SKM-1 treated with dmso at 0.1 percent for 144 hours (cell line): ENCODE measurements around the gene CAGE1.
A peak's percentile ranks its signal among the peaks of the same experiment; 100 is the strongest.

Experiments used
- DNase-seq: peaks from one replicate; lab custom pipeline; 2025; ENCODE audit not compliant: unreplicated experiment; lab: John Stamatoyannopoulos, UW

Gene CAGE1

DNA sequence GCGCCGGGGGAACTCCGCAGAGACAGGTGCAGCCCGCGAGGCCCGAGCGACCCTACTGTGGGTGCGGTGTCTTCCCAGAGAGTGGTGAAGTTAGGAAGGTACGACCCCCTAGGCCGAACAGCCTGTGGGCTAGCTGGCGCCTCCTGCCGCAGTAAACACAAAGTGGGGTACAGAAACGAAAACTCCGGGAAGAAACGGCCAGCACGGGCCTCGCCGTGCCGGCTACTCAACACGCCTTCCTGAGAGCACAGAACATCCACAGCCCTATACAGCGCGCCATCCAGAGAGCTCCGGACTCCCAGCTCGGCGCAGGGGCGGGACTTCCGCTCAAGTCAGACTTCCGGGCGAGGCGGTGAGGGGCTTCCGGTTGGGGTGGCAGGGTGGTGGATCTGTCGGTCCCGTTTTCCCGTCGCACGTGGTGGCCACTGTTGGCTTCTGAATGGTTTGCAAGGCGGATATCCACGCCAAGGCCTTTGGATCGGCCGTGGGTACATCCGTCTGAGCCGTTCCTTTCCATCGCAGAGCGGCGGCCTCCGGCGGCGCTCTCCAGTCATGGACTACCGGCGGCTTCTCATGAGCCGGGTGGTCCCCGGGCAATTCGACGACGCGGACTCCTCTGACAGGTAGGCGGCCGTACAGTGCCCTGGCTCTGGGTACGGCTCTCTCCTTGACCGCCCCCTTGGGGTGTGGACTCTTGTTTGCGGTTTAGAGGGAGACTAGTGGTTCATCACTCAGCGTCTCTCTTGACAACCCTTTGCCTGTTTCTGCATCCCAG is at the start of gene CAGE1, which contains the start of gene RIOK1:
CAGE1 (minus strand) TSS at position 292 of the 775 bp plus-strand sequence. CDS start 2,569 bp downstream, outside the sequence.
RIOK1 (plus strand) TSS at position 358 of the 775 bp plus-strand sequence; CDS start at position 553, 195 bp downstream.
- DNase-seq, result peak; percentile 86

DNA sequence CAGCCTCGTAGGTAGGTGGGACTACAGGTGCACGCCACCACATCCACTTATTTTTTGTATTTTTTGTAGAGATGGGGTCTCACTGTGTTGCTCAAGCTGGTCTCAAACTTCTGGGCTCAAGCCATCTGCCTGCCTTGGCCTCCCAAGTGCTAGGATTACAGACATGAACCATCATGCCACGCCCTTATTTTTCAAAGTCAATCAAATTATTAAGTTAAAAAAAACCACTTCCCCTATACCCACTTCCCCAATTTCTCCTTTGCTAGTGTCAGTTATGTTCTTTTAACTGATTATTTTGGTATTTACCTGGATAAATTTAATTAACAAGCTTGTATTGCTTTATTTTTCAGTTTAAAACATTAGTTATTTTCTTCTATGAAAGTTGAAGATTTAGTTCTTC is 49.7 kb upstream of the CAGE1 start:
- no peak for DNase-seq

DNA sequence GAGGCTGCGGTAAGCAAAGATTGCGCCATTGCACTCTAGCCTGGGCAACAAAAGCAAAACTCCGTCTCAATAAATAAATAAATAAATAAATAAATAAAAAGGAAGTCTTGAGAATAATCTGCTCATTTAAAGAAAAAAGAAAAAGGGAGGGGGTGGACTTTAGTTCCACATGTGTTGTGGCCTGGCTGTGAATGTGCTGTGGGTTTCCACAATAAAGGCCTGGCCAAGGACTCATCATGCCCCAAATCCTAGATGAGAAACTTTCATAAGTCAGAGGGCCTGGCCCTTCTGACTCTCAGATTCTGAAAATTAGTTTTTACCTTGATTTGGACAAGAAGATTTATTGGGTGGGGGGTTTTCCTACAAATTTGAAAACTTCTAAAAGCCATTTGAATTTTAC is 48.5 kb upstream of the CAGE1 start:
- DNase-seq, result no peak

DNA sequence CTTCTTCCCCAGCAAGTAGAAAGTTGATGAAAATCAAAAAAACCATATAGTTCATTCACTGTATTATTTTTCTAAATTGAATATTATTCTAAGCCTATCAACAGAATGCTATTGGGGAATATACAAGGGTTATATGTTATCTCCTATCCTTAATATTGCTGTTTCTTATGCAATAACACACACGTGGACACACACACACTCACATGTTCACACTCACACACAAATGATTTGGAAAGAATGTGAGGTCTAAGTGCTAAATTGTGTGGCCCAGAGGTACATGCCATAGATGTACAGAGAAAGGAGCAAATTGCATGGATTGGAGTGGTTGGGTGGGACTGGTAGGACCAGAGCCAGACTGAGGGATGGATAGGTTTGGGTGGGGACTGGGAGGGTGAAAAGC is 45.1 kb upstream of the CAGE1 start:
- no peak for DNase-seq

DNA sequence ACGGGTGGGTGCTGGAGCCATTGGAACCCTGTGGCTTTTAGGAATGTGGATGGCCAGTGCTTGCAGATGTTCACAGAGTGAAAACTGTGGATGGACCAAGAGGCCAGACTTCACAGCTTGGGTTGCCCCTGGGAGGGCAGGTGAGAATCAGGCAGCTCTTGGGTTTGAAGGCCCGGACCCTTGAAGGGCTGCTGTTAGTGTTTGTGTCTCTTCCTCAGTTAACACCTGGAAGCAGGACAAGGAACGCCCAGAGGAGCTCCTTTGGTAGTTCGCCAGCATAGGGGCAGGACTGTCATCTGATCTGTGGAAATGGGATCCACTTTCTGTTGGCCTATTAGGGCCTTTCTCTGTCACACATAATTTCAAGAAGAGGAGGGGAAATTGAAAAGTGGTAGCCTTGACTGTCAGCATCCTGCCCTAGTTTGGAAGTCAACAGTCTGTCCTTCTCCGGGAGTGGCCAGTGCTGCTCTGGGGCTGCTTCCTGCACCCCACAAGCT is 43.6 kb upstream of the CAGE1 start:
- DNase-seq, result no peak

DNA sequence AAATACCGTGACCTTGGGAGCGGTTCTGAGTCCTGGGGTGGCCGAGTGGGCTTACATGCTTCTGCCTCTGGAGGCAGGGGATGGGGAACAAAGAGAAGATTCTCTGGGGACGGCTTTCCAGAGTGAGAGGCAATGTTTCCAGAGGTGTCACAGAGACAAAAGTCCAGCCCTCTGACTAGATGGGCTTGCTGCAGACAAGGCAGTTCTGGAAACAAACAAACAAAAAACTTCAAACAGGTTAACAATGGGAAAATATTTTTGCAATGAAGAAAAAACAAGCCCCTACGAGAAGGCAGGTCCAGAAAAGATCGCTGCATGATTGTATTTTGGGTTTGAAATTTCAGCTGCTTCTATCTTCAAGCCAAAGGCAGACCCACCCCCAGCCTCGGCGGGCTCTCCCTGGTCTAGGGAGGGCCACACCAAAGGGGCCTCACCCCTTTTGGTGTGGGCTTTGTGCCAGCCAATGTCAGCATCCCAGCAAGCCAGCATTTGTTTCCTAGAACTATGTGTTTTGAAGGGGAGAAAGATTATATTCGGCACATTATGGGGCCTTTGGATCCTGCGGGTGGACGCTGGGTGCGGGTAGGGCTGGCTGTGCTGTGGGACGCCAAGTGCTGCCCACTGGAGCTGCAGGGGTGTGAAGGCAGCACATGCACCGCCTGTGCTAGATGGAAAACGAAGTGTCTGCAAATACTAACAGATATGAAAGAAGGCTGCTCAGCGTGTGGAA is 43.0 kb upstream of the CAGE1 start:
- DNase-seq, result no peak

DNA sequence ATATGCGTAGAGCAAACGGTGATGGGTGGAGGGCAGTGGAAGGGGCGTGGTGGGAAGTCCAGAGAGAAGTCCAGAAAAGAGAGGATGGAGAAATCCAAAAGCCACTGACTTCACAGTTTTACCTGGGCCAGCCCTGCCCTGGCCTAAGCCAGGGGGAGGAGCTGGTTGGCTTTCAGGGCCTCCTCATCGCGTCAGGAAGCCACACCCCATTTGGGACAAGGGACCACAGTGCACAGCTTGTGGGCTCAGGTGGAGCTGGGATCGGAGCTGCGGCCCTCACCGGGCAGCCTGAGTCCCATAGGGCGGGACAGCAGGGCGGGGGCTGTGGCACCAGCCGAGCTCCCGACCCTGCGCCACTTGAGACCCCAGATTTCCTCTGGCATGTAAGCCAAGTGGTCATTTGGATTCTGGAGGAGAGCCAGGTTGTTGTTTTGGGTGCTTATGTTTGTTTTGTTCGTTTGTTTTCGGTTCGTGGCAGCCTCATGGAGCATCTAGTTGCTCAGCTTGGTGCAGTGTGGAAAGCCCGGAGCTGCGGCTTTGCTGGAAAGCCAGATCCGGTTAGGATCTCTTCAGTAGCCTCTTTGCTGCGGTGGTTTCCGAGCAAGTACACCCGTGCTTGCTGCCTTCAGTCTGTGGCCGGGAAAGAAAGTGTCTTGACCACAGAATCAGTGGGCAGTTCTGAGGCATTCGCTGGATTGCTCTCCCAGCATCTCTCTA is 42.3 kb upstream of the CAGE1 start:
- DNase-seq, result no peak

DNA sequence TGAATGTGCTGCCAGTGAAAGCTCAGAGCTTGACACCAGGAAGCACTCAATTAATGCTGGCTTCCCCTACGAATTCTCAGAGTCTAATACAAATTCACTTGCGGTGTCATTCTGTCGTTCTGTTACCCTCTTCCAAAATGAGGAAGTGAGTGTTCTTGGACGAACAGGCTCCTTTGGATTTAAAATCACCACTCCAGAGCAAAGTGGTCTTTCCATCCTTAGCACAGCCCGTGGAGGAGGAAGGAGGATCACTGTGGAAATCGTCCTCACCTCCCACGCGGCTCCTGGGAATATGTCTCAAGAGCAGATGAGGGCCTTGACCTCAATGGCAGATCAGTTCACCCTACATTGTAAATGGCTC is 41.8 kb upstream of the CAGE1 start:
- DNase-seq, result peak; percentile 64

DNA sequence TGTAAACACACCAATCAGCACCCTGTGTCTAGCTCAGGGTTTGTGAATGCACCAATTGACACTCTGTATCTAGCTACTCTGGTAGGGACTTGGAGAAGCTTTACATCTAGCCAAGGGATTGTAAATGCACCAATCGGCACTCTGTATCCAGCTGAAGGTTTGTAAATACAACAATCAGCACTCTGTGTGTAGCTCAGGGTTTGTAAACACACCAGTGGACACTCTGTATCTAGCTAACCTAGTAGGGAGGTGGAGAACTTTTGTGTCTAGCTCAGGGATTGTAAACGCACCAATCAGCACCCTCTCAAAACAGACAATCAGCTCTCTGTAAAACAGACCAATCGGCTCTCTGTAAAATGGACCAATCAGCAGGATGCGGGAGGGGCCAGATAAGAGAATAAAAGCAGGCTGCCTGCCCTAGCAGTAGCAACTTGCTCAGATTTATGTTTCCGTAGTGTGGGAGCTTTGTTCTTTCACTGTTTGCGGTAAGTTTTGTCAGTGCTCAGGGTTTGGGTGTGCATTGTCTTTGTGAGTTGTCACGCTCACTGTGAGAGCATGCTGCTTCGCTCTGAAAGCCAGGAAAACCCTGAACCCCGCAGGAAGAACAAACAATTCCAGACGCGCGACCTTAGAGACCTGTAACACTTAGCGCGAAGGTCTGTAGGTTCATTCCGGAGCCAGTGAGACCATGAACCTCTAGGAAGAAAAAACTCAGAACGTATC is 37.1 kb upstream of the CAGE1 start:
- DNase-seq, result no peak

DNA sequence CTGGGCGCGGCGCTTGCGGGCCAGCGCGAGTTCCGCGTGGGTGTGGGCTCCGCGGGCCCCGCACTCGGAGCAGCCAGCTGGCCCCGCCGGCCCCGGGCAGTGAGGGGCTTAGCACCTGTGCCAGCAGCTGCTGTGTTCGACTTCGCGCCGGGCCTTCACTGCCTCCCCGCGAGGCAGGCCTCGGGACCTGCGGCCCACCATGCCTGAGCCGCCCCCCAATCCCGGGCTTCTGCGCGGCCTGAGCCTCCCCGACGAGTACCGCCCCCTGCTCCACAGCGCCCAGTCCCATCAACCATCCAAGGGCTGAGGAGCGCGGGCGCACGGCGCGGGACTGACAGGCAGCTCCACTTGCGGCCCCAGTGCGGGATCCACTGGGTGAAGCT is 36.3 kb upstream of the CAGE1 start:
- no peak for DNase-seq

DNA sequence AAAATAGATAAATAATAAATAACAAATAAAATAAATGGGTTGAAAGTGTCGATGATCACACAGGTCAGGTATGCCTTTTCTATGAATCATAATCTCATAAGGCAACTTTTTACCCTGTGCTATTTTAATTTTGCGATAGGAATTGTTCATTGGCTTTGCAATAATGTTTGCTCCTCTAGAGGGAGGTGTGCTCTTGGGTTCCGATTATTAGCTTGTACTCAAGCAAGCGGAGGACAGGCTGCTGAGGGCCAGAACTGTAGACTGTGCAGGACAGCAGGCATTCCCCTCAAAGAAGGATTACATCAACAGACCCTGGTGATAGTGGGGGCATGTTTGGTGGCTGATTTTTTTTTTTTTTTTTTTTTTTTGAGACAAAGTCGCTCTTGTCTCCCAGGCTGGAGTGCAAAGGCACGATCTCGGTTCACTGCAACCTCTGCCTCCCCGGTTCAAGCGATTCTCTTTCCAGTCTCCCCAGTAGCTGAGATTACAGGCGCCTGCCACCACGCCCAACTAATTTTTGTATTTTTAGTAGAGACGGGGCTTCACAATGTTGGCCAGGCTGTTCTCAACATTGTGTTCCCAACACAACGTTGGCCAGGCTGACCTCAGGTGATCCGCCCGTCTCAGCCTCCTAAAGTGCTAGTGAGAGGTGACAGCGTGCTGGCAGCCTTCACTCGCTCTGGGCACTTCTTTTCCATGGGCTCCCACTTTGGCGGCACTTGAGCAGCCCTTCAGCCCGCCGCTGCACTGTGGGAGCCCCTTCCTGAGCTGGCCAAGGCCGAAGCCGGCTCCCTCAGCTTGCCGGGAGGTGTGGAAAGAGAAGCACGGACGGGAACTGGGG is 35.6 kb upstream of the CAGE1 start:
- peak; percentile 10 for DNase-seq

DNA sequence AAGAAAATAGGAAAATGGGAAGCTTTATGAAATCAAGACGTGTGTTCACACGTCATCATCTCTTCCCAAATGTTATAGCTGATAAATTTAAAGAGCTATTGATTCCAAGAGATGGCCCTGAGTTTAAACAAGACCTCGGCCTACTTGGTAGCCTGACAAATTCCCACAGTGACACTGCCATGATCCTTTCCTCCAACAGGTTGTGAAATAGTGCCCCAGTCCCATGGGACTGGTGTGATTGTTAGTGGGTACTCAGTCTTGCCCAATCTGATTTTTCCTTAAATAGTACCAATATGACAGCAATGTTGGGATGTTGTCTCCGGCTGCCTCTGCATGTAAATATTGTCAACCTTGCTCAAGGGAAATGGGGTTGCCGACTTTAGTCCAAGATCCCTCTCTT is 34.5 kb upstream of the CAGE1 start:
- DNase-seq, result no peak

DNA sequence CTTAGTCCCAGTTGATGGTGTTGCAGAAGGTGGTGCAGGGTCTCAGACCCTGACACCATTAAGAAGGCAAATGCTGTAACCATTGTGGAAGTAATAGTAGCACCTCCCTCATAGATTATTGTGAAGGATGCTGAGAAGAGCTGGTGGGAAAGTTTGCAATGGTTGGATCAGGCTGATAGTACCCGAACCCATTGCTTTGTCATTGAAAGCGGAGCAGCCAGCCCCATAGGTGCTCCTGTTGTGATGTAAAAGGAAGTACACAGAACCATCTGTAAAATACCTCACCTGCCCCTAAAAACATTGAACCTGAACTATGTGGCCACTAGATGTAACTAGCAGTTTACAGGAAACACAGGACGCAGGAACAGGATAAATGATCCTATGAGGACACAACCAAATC is 31.5 kb upstream of the CAGE1 start:
- no peak for DNase-seq

DNA sequence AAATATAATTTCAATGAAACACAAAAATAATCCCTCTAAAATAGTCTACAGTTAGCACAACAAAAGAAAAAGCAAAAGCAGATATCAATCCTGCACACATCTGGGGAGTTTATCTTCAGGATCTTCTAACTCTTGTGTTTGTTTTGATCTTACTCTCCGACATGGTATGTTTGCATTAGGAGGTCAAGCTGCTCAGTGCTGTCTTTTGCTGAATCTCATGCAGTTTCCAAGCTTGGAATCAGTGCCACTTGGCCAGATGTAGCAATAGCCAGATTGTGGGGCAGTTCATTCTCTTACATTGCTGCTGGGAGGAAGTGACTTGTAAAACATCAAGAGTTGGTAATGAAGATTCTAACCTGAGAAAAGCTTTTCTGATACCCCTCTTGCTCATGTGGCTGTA is 29.5 kb upstream of the CAGE1 start:
- DNase-seq, result no peak

DNA sequence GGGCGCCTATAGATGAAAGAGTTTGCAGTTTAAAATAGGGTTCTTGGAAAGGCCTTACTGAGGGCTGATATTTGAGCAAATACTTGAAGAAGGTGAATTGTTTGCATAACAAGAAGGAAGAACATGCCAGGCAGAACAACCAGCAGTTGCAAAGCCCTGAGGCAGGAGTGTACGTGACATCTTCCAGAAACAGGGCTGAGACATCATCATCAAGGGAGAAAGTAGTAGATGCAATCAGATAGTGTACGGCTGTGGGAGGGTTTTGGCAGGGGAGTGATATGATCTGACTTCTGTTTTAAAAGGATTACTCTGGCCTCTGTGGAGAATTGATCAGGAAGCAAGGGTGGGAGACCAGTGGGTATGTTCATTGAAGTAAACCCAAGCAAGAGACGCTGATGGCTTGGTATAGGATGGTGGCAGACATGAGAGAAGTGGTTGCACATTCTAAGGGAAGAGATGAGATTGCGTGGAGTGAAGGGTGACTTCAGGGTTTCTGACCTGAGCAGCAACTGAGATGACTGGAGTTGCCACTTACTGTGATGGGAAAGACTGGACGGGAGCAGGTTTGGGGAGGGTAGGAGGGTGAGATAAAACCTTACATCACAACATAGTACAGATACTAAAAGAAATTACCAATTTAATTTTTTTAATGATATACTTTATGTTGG is 28.8 kb upstream of the CAGE1 start:
- DNase-seq, result no peak

DNA sequence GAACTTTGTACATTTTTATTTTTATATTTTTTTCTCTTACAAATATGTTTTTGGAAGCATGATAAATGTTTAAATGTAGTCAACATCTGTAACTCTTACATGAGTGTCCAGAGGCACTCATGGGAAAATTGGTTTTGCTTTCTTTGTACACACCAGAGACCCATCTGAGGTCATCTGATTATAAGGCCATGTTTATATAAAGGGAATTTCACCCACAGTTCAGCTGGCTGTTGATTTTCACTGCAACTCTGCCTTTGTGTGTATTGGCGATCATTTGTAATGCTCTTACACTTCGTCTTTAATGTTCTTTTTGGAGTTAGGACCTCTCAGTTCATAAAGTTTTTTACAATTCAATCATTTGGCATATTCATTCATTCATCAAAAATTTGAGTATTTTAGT is 28.1 kb upstream of the CAGE1 start:
- DNase-seq, result no peak

DNA sequence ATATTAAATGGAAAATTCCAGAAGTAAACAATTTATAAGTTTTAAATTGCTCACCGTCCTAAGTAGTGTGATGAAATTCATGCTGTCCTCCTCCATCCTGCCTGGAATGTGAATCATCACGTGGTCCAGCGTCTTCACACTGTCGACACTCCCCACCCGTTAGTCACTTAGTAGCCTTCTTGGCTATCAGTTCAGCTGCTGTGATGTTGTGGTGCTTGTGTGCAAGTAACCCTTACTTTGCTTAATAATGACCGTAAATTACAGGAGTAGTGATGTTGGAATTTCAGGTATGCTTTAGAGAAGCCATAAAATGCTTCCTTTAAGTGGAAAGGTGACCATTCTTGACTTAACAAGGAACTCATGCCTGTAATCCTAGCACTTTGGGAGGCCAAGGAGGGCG is 25.3 kb upstream of the CAGE1 start:
- DNase-seq, result no peak

DNA sequence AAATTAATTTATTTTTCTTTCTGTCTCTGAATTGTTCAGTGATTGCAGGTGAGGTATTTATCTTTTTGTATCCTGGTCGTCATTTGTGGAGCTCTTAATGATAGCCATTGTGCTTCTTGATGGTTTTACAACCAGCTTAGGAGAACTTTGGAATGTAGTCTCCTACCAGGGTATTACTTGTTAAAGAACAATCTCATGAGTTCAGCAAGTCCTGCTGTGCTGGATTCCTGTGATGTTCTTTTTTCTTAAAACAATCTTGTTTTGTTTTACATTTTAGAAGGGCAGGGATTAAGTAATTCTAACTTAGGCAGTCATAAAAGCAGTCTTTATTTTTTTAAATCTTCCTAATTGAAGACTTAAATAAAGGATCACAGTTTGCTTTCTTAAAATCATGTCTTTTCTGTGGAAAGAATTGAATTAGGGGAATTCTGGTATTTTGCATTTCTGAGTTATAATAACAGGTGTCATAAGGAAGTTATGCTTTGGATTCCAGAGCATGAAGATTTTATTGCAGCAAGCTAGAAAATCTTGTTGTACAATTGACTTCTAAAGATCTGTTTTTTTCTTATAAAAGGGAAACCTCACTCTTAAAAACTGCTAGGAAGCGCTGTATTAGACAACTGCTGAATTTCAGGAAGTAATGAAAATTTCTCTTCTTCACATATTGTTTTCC is 23.7 kb upstream of the CAGE1 start:
- no peak for DNase-seq

DNA sequence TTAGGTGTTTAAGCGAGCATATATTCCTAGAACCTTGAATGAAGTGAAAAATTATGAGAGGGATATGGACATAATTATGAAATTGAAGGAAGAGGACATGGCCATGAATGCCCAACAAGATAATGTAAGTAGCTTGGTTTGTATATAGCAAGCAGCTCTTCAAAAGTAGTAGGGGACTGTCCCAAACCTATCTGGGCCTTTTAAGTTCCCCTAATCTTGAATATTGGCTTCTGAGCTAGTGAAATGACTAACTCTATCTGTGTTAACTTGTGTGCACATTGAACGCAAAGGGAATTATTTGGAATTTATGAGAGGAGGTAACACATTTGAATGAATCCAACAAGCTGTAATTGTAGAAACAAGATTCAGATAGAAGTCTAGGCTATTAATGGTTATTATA is 21.8 kb upstream of the CAGE1 start:
- no peak for DNase-seq
